Lung (tissue), 12 donors: Measurements from ENCODE around the gene EPS8. TPM values are rescaled to one million over a fixed set of nuclear protein-coding genes. Genes with fewer than 3 reads are reported as not detected.

Experiments used
- ATAC-seq: fragments of 200-7000 bp; cut with Tn5 transposase; one replicate; pipeline ENCODE4 v1.9.1; 2020; ENCODE audit warnings: moderate number of reproducible peaks; ENCODE audit not compliant: insufficient read depth, low FRiP score
- DNase-seq, 3 donors: peaks; one replicate each; pipeline ENCODE4 v3.0.0-alpha.2; 2013 to 2017
- H3K27ac ChIP-seq, 2 donors: one replicate each; pipeline ENCODE4 v1.5.1; 2013; ENCODE audit warnings: mild to moderate bottlenecking in 2 of 2, moderate library complexity in 2 of 2, control low read depth in 1 of 2, inconsistent platforms in 1 of 2, low read depth in 1 of 2, low read length in 1 of 2
- H3K27me3 ChIP-seq, 3 donors: one replicate each; pipeline ENCODE4 v1.5.1; 2013; ENCODE audit warnings: low read length in 2 of 3; ENCODE audit not compliant: control insufficient read depth in 3 of 3, insufficient read depth in 3 of 3
- H3K36me3 ChIP-seq, 4 donors: one replicate each; pipeline ENCODE4 v1.5.1; 2013; ENCODE audit warnings: low read length in 4 of 4, mild to moderate bottlenecking in 1 of 4, moderate library complexity in 1 of 4; ENCODE audit not compliant: control insufficient read depth in 4 of 4, insufficient read depth in 4 of 4
- H3K4me1 ChIP-seq, 5 donors: one replicate each; pipeline ENCODE4 v1.5.1; 2013; ENCODE audit warnings: low read length in 5 of 5, mild to moderate bottlenecking in 2 of 5, moderate library complexity in 1 of 5; ENCODE audit not compliant: control insufficient read depth in 5 of 5, insufficient read depth in 5 of 5
- H3K4me3 ChIP-seq: one replicate; pipeline ENCODE4 v1.5.1; 2013; ENCODE audit warnings: mild to moderate bottlenecking, control low read depth, moderate library complexity
- H3K9ac ChIP-seq, 2 donors: one replicate each; pipeline ENCODE4 v1.5.1; 2013; ENCODE audit warnings: low read length in 2 of 2, control low read depth in 1 of 2; ENCODE audit not compliant: insufficient read depth in 1 of 2
- H3K9me3 ChIP-seq, 4 donors: one replicate each; pipeline ENCODE4 v1.5.1; 2013; ENCODE audit warnings: low read length in 3 of 4, mild to moderate bottlenecking in 1 of 4, moderate library complexity in 1 of 4; ENCODE audit not compliant: control insufficient read depth in 4 of 4, insufficient read depth in 3 of 4
- CTCF ChIP-seq: IDR thresholded peaks from 2 replicates; pipeline ENCODE4 v1.5.1; 2012; ENCODE audit warnings: mild to moderate bottlenecking; ENCODE audit errors: control extremely low read depth, extremely low read depth
- WGBS, 2 donors: extraction: QIAGEN DNeasy Blood & Tissue Kit; methylation state at CpG; one replicate each; pipeline ENCODE4 v1.1.7; 2013; 5-methylcytosine and 5-hydroxymethylcytosine counted together
- polyA plus RNA-seq, 2 donors: library from polyadenylated mRNA; stranded (reverse); fragments of 200-250 nt; gene quantifications; one replicate each; pipeline ENCODE4 v1.2.1, GENCODE V29; 2013
- total RNA-seq, 2 donors: library from RNA; depleted of rRNA in 1 of 2; stranded (reverse); fragments of >200 nt in 1 of 2; gene quantifications; one replicate each; pipeline ENCODE4 v1.2.1, GENCODE V29; 2014 to 2021
- donor health status: control.
- donor health status: control.
- donor health status: Bipolar disorder and iron deficiency.
- donor health status: healthy.
- donor health status: DM: yes; HTN: yes; CAD: no.

The EPS8 gene
- total and polyA plus RNA-seq, 4 donors: 30.1 to 153 (median 48.9) TPM

GRCh38 chr12:15797818-15798217 is 8.6 kb upstream of the EPS8 start:
- ATAC-seq: no peak
- 80 to 83% methylated on average over 3 of the region's 3 CpGs for WGBS, 2 donors
- Histone ChIP-seq H3K4me3 (no peak overlapping the region), H3K9me3 (no peaks in the 10 kb centered on the region), H3K27ac (no peak overlapping the region), H3K4me1 (peaks cover 0 to 2% (median 0%) of the 10 kb centered on the region in 5 donors), H3K36me3 (no peaks in the 10 kb centered on the region), H3K9ac (no peak overlapping the region), H3K27me3 (no peaks in the 10 kb centered on the region)
- TF ChIP-seq CTCF: no peak
- DNase-seq: no peak

GRCh38 chr12:15796493-15797141 is 7.4 kb upstream of the EPS8 start:
- Histone ChIP-seq H3K27me3 (no peaks in the 10 kb centered on the region), H3K9ac (no peak overlapping the region), H3K4me3 (no peak overlapping the region), H3K9me3 (no peaks in the 10 kb centered on the region), H3K4me1 (no peaks in the 10 kb centered on the region), H3K36me3 (no peaks in the 10 kb centered on the region), H3K27ac (no peak overlapping the region)
- ATAC-seq (no peak), DNase-seq (no peak)
- no peak for TF ChIP-seq CTCF
- 72 to 96% methylated on average over 4 of the region's 4 CpGs for WGBS, 2 donors

GRCh38 chr12:15794836-15795235 is 5.6 kb upstream of the EPS8 start:
- Histone ChIP-seq H3K4me3 (no peak overlapping the region), H3K9ac (no peak overlapping the region), H3K27ac (no peak overlapping the region), H3K27me3 (no peaks in the 10 kb centered on the region), H3K4me1 (peaks cover 0 to 3% (median 0%) of the 10 kb centered on the region in 5 donors), H3K36me3 (no peaks in the 10 kb centered on the region), H3K9me3 (no peaks in the 10 kb centered on the region)
- 86 to 93% methylated on average over 1 of the region's 1 CpG for WGBS, 2 donors
- ATAC-seq (no peak), DNase-seq (no peak)
- TF ChIP-seq CTCF: no peak

- WGBS, 2 donors: 91 to 92% methylated on average over 3 of the region's 3 CpGs
- no peaks in the 10 kb centered on the region for H3K27me3 ChIP-seq
- no peaks in the 10 kb centered on the region for H3K9me3 ChIP-seq
- H3K27ac ChIP-seq: no peak overlapping the region
- peaks cover 0 to 6% (median 0%) of the 10 kb centered on the region in 5 donors for H3K4me1 ChIP-seq
- no peak for TF ChIP-seq CTCF
- DNase-seq (no peak), ATAC-seq (no peak)
- H3K4me3 ChIP-seq: no peak overlapping the region
- H3K36me3 ChIP-seq: no peaks in the 10 kb centered on the region
- no peak overlapping the region for H3K9ac ChIP-seq
Observed at GRCh38 chr12:15794196-15794595, 5.0 kb upstream of the EPS8 start.
